GM15510 (cell line): ENCODE data around the gene CRYBB1.

Source experiments
- POLR2A ChIP-seq: IDR thresholded peaks from 3 replicates; pipeline ENCODE4 v1.6.1; 2011; ENCODE audit warnings: borderline replicate concordance; ENCODE audit not compliant: insufficient read length; ENCODE audit errors: extremely low read depth

The CRYBB1 gene

GRCh38 chr22:26577081-26577480, 40.7 kb downstream of the CRYBB1 start:
- TF ChIP-seq POLR2A = no peak

GRCh38 chr22:26576026-26576680, 41.7 kb downstream of the CRYBB1 start:
- TF ChIP-seq POLR2A = no peak

- no peak for TF ChIP-seq POLR2A
Observed at GRCh38 chr22:26574001-26574723, 43.7 kb downstream of the CRYBB1 start.

GRCh38 chr22:26573026-26573662, 44.7 kb downstream of the CRYBB1 start:
- TF ChIP-seq POLR2A = no peak

GRCh38 chr22:26570864-26571525, 46.8 kb downstream of the CRYBB1 start:
- TF ChIP-seq POLR2A = no peak

GRCh38 chr22:26570115-26570514, 47.7 kb downstream of the CRYBB1 start:
- no peak for TF ChIP-seq POLR2A

GRCh38 chr22:26568207-26568706, 49.6 kb downstream of the CRYBB1 start:
- TF ChIP-seq POLR2A = no peak

GRCh38 chr22:26567610-26568009, 50.2 kb downstream of the CRYBB1 start:
- no peak for TF ChIP-seq POLR2A

GRCh38 chr22:26566994-26567393, 50.8 kb downstream of the CRYBB1 start:
- TF ChIP-seq POLR2A = no peak

GRCh38 chr22:26565889-26566288, 51.9 kb downstream of the CRYBB1 start:
- no peak for TF ChIP-seq POLR2A

GRCh38 chr22:26565181-26565580, 52.6 kb downstream of the CRYBB1 start:
- TF ChIP-seq POLR2A = no peak

GRCh38 chr22:26564672-26565071, 53.2 kb downstream of the CRYBB1 start:
- TF ChIP-seq POLR2A = no peak

- no peak for TF ChIP-seq POLR2A
Observed at GRCh38 chr22:26564181-26564580, 53.6 kb downstream of the CRYBB1 start.

- no peak for TF ChIP-seq POLR2A
Observed at GRCh38 chr22:26563022-26563421, 54.8 kb downstream of the CRYBB1 start.
